ENCODE data around the gene MTMR8.

The MTMR8 gene

DNA sequence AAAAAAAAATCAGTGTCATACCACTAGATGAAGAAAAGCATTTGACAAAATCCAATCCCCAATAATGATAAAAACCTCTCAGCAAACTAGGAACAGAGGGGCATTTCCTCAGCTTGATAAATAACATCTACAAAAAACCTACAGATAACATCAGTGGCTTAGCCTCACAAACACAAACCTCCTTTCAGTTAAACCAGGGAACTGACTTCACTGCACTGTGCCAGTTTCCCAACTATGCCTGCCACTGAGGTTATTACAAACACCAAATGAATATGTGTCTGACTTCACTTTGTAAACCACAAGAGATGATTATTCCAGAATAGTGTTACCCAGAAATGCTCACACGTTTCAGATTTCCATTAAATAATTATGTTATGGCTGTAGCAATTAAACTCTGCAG is 15.3 kb downstream of the MTMR8 start:
- in situ Hi-C loops (cut with HindIII; ENCODE audit: low sequenced_read_pairs) = no loop called here
- DNase-seq (ENCODE audit: low read depth) = no peak
- H3K4me3 ChIP-seq (ENCODE audit: low read depth, low read length) = no peak overlapping the region
- TF ChIP-seq, protein P1, sequence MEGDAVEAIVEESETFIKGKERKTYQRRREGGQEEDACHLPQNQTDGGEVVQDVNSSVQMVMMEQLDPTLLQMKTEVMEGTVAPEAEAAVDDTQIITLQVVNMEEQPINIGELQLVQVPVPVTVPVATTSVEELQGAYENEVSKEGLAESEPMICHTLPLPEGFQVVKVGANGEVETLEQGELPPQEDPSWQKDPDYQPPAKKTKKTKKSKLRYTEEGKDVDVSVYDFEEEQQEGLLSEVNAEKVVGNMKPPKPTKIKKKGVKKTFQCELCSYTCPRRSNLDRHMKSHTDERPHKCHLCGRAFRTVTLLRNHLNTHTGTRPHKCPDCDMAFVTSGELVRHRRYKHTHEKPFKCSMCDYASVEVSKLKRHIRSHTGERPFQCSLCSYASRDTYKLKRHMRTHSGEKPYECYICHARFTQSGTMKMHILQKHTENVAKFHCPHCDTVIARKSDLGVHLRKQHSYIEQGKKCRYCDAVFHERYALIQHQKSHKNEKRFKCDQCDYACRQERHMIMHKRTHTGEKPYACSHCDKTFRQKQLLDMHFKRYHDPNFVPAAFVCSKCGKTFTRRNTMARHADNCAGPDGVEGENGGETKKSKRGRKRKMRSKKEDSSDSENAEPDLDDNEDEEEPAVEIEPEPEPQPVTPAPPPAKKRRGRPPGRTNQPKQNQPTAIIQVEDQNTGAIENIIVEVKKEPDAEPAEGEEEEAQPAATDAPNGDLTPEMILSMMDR (IDR thresholded peaks at IDR 0.05; ENCODE audit: low read depth, low read length, missing control alignments) = no peak

DNA sequence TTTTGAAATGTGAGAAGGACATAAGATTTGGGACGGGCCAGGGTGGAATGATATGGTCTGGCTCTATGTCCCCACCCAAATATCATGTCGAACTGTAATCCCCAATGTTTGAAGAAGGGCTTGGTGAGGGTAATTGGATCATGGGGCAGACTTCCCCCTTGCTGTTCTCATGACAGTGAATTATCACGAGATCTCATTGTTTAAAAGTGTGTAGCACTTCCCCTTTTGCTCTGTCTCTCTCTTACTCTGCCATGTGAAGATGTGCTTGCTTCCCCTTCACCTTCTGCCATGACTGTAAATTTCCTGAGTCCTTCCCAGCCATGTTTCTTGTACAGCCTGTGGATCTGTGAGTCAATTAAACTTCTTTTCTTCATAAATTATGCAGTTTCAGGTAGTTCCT is 17.5 kb downstream of the MTMR8 start:
- in situ Hi-C loops (cut with HindIII; ENCODE audit: low sequenced_read_pairs) = no loop called here
- TF ChIP-seq, protein P1 (IDR thresholded peaks at IDR 0.05; ENCODE audit: low read depth, low read length, missing control alignments) = no peak
- no peak overlapping the region for H3K4me3 ChIP-seq (ENCODE audit: low read depth, low read length)

DNA sequence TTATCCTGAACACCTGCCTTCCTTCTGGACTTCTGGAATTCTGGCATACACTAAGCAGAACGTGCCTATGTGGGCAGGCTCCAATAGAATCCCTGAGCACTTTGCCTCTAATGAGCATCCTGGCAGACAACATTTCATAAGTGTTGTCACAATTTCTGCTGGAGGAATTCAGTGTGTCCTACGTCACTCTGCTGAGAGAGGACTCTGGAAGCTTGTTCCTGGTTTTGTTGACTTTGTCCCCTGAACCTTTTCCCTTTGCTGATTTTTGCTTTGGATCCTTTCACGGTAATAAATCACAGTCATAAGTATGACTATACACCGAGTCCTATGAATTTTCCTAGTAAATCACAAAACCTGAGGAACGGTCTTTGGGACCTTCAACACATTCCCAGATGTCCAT is 43.2 kb downstream of the MTMR8 start:
- in situ Hi-C loops (cut with HindIII; ENCODE audit: low sequenced_read_pairs) = no loop called here
- TF ChIP-seq, protein P1 (IDR thresholded peaks at IDR 0.05; ENCODE audit: low read depth, low read length, missing control alignments) = no peak
- DNase-seq (ENCODE audit: low read depth) = no peak
- no peak overlapping the region for H3K4me3 ChIP-seq (ENCODE audit: low read depth, low read length)

More for the DNA sequence above, 17.5 kb downstream of the MTMR8 start:
- DNase-seq (ENCODE audit: low read depth) = no peak

DNA sequence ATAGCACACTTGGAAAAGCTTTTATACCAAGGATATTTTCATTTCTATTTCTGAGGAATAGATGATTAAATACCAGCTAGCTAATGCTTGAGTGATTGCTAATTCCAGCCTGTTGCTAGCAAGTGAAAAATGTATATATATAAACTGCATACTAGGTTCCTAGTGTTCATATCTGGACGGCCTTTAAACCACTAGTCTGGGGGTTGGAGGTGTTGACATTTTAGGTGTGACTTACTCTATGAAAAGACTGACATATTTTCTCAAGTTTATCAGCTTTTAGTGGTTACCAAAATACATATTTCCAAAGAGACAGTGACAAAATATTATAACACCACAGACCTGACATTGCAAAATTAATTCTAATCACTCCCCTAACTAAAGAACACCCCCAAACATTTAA is 44.7 kb downstream of the MTMR8 start:
- DNase-seq (ENCODE audit: low read depth) = no peak
- in situ Hi-C loops (cut with HindIII; ENCODE audit: low sequenced_read_pairs) = no loop called here
- TF ChIP-seq, protein P1 (IDR thresholded peaks at IDR 0.05; ENCODE audit: low read depth, low read length, missing control alignments) = no peak
- H3K4me3 ChIP-seq (ENCODE audit: low read depth, low read length) = no peak overlapping the region

DNA sequence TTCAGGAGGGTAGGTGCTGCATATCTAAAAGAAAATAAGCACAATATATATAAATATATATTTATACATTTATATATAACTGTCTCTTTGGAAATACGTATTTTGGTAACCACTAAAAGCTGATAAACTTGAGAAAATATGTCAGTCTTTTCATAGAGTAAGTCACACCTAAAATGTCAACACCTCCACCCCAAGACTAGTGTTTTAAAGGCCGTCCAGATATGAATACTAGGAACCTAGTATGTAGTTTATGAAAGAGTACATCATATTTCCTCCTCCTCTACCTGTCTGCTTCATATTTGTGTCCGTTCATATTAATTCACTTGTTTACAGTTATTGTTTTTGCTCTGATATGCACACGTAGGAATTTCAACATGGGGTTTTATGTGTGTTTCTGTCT is 45.2 kb downstream of the MTMR8 start:
- no peak overlapping the region for H3K4me3 ChIP-seq (ENCODE audit: low read depth, low read length)
- no peak for DNase-seq (ENCODE audit: low read depth)
- TF ChIP-seq, protein P1 (IDR thresholded peaks at IDR 0.05; ENCODE audit: low read depth, low read length, missing control alignments) = no peak
- in situ Hi-C loops (cut with HindIII; ENCODE audit: low sequenced_read_pairs) = no loop called here

DNA sequence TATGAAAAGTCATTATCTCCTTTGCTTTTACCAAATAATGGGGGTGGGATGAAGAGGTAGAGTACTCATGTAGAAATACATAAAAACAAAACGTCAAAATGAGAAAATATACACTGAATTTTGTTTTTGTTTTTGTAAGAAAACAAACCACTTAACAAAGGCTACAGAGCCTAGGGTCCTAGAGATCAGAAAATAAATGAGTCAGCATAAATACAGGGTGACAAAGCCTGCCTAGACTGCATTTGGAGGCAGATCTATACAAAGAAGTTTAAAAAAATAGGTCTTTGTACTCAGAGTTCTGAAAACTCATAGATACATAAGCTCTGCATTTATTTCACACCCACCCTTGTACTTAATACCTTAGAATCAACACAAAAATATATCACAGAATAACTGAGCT is 52.4 kb downstream of the MTMR8 start:
- TF ChIP-seq, protein P1 (IDR thresholded peaks at IDR 0.05; ENCODE audit: low read depth, low read length, missing control alignments) = no peak
- no peak overlapping the region for H3K4me3 ChIP-seq (ENCODE audit: low read depth, low read length)
- in situ Hi-C loops (cut with HindIII; ENCODE audit: low sequenced_read_pairs) = no loop called here
- no peak for DNase-seq (ENCODE audit: low read depth)

DNA sequence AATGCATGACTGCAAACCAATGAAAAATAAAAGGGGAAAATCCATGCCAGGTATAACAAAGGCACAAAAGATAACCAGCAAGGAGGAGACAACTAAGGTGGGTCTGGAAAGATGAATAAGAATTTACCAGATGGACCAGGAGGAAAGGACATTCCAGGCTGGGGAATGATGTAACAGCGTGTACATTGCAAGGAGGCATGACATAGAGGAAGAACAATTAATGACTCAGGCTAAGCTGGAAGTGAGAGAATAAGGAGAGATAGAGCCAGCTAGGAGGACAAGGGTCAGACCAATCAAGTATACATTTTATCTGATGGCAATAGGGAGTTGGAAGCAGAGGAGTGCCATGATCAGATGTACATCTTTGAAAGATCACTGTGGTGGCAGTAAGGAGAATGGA is 57.0 kb downstream of the MTMR8 start:
- H3K4me3 ChIP-seq (ENCODE audit: low read depth, low read length) = no peak overlapping the region
- DNase-seq (ENCODE audit: low read depth) = no peak
- in situ Hi-C loops (cut with HindIII; ENCODE audit: low sequenced_read_pairs) = no loop called here
- TF ChIP-seq, protein P1 (IDR thresholded peaks at IDR 0.05; ENCODE audit: low read depth, low read length, missing control alignments) = no peak
